ENCODE measurements around the gene JAK1. TPM values are rescaled to one million over a fixed set of nuclear protein-coding genes. Genes with fewer than 3 reads are reported as not detected.

The JAK1 gene
- 138 TPM for total RNA-seq (2021; ENCODE audit: unreplicated experiment)
- 67.5 TPM for polyA plus RNA-seq (2012; ENCODE audit: insufficient read length)
- Bru-seq, nascent RNA = percentile 91 among the genes with signal in this experiment
- percentile 80 among the genes with signal in this experiment for BruChase-seq, experiment 1, labeled RNA remaining after a 2-hour chase
- percentile 89 among the genes with signal in this experiment for BruChase-seq, experiment 2, labeled RNA remaining after a 6-hour chase
- long read RNA-seq, full-length matches to known transcripts = 153 of 352 reads
- long read RNA-seq, partial matches to known transcripts = 161 of 352 reads
- long read RNA-seq, other reads (novel, unspliced or antisense) = 38 of 352 reads

DNA sequence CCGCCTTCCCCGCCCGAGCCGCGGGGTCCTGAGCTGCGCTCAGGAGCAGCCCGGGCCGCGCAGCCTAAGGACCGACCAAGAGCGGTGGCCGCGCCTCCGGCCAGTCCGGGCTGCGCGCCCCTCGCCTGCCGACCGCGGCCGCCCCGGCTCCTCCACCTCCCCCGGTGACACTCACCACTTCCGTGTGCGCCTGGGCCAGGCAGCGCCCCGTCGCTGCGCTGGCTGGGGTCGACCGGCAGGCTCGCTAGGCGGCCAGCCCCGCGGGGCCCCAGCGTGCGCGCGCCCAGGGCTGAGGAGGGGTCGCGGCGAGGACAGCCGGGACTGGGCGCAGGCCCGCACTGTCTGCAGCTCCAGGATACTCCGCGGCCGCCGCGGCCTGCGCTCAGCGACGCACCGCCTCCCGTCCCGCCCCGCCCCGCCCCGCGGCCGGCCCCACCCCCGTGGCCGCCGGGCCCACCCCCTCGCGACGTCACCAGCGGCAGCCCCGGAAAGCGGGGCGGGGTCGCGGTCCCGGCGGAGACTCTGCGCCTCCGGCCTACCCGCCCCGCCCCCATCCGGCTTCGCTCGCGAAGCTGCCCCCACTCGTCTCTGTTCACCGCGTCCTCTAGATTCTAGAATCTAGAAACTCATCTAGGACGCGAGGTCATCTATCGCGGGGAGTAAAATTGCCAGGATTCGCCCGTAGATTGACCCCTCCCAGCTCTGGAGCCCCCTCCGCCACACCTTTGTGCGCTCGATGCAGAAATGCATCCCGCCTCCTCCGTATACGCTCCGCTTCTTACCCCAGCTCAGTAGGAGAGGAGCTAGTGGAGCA lies at the start of gene JAK1:
Gene JAK1 (minus strand): TSS at position 392 of the 814 bp plus-strand sequence. CDS start 80,285 bp downstream, outside the sequence.
- intact Hi-C loops (cut with micrococcal nuclease; ENCODE audit: unreplicated experiment) = loop anchor here (5.0 kb wide), 1 partner anchor 69 kb away; no protein-coding TSS in a partner anchor
- no TSS peak for BruUV-seq (replicated peaks)
- Histone ChIP-seq H3K36me3 (ENCODE audit: control insufficient read depth, insufficient read depth, low read length) (no peaks in the 10 kb centered on the region), H3K9me3 (ENCODE audit: control insufficient read depth, insufficient read depth, low read depth, low read length) (no peaks in the 10 kb centered on the region), H3K27me3 (ENCODE audit: control insufficient read depth, insufficient read depth, low read length) (no peaks in the 10 kb centered on the region), H3K4me1 (ENCODE audit: control insufficient read depth, insufficient read depth, low read length) (peaks cover 36% of the 10 kb centered on the region), H3K27ac (ENCODE audit: low read length) (peak within 1 kb of the TSS; percentile 86), H3K4me3 (ENCODE audit: low read depth in 2 of 2, low read length in 2 of 2) (peak within 1 kb of the TSS; percentile 88 to 94)
- in situ Hi-C loops (cut with HindIII; ENCODE audit: low pct_unique_long_range_greater_than_20kb, low sequenced_read_pairs) = no loop called here
- DNase-seq (ENCODE audit: low read depth, low spot score) = no peak
- CTCF ChIA-PET = no interaction called here
- POLR2A ChIA-PET = interaction anchor here (0.6 to 1.2 kb wide), 5 partner anchors 13 to 219 kb away, joined by 3 to 14 read pairs (median 5); no protein-coding TSS in a partner anchor
- TF ChIP-seq TCF7L2 (IDR thresholded peaks at IDR 0.05; ENCODE audit: low read depth, low read length) (no peak), REST (IDR thresholded peaks at IDR 0.05; ENCODE audit: insufficient read depth in 1 of 2, low read depth in 2 of 2, low read length in 1 of 2) (no peak), SIN3A (IDR thresholded peaks at IDR 0.05; ENCODE audit: borderline replicate concordance, insufficient read depth, low read depth, low read length) (peak; percentile 65; the same call in 1 of the 2 replicates), POLR2AphosphoS5 (IDR thresholded peaks at IDR 0.05; ENCODE audit: low read depth, low read length) (peak; percentile 69)
- TF ChIP-seq, protein P1, sequence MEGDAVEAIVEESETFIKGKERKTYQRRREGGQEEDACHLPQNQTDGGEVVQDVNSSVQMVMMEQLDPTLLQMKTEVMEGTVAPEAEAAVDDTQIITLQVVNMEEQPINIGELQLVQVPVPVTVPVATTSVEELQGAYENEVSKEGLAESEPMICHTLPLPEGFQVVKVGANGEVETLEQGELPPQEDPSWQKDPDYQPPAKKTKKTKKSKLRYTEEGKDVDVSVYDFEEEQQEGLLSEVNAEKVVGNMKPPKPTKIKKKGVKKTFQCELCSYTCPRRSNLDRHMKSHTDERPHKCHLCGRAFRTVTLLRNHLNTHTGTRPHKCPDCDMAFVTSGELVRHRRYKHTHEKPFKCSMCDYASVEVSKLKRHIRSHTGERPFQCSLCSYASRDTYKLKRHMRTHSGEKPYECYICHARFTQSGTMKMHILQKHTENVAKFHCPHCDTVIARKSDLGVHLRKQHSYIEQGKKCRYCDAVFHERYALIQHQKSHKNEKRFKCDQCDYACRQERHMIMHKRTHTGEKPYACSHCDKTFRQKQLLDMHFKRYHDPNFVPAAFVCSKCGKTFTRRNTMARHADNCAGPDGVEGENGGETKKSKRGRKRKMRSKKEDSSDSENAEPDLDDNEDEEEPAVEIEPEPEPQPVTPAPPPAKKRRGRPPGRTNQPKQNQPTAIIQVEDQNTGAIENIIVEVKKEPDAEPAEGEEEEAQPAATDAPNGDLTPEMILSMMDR (IDR thresholded peaks at IDR 0.05) = no peak
- ATAC-seq = peak; percentile 95

GRCh38 chr1:65014321-65014720 lies 48.0 kb upstream of the JAK1 start:
- Histone ChIP-seq H3K27ac (ENCODE audit: low read length) (no peak overlapping the region), H3K36me3 (ENCODE audit: control insufficient read depth, insufficient read depth, low read length) (no peaks in the 10 kb centered on the region), H3K27me3 (ENCODE audit: control insufficient read depth, insufficient read depth, low read length) (no peaks in the 10 kb centered on the region), H3K4me1 (ENCODE audit: control insufficient read depth, insufficient read depth, low read length) (no peaks in the 10 kb centered on the region), H3K4me3 (ENCODE audit: low read depth in 2 of 2, low read length in 2 of 2) (no peak overlapping the region), H3K9me3 (ENCODE audit: control insufficient read depth, insufficient read depth, low read depth, low read length) (no peaks in the 10 kb centered on the region)
- BruUV-seq (replicated peaks) = no TSS peak
- intact Hi-C loops (cut with micrococcal nuclease; ENCODE audit: unreplicated experiment) (no loop called here), in situ Hi-C loops (cut with HindIII; ENCODE audit: low pct_unique_long_range_greater_than_20kb, low sequenced_read_pairs) (no loop called here)
- TF ChIP-seq SIN3A (IDR thresholded peaks at IDR 0.05; ENCODE audit: borderline replicate concordance, insufficient read depth, low read depth, low read length) (no peak), REST (IDR thresholded peaks at IDR 0.05; ENCODE audit: insufficient read depth in 1 of 2, low read depth in 2 of 2, low read length in 1 of 2) (no peak), TCF7L2 (IDR thresholded peaks at IDR 0.05; ENCODE audit: low read depth, low read length) (no peak), POLR2AphosphoS5 (IDR thresholded peaks at IDR 0.05; ENCODE audit: low read depth, low read length) (no peak)
- TF ChIP-seq, protein P1 (IDR thresholded peaks at IDR 0.05) = no peak
- DNase-seq (ENCODE audit: low read depth, low spot score) (no peak), ATAC-seq (no peak)
- ChIA-PET CTCF (no interaction called here), POLR2A (no interaction called here)

Measured in Panc1 (cell line).